Measurements from ENCODE around the gene TCTN2. TPM values are rescaled to one million over a fixed set of nuclear protein-coding genes. Genes with fewer than 3 reads are reported as not detected.

TCTN2 gene
- total and polyA plus RNA-seq, 12 donors: 1.9 to 6.3 (median 4.0) TPM

DNA sequence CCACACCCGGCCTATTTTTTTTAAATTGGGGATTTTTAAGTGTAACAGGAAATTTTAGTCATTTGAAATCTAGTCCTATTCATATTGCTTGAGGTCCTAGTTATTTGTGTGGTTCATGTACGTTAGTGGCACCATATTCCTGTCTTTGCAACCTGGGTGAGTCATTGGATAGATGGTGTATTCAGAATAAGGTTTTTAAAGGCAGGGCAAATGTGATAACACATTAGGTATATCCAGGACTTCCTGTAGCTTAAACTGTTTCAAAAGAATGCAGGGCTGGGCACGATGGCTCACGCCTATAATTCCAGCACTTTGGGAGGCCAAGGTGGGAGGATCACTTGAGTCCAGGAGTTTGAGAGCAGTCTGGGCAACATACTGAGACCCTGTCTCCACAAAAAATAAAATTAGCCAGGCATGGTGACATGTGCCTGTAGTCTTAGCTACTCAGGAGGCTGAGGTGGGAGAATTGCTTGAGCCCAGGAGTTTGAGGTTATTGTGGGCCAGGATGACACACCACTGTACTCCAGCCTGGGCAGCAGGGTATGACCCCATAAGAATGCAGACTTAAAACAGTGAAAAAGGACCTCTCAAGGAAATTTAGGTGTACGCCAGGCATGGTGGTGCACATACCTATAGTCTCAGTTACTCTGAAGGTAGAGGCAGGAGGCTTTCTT, 49.4 kb downstream of the TCTN2 start:
- peaks cover 0 to 11% (median 3%) of the 10 kb centered on the region in 9 donors for H3K4me1 ChIP-seq
- no peaks in the 10 kb centered on the region for H3K27me3 ChIP-seq
- ATAC-seq (no peak), DNase-seq (no peak)
- WGBS, 2 donors: 83 to 85% methylated on average over 5 of the region's 5 CpGs
- intact Hi-C loops (cut with DNase I): no loop called here
- peaks cover 0 to 73% (median 26%) of the 10 kb centered on the region in 9 donors for H3K36me3 ChIP-seq
- H3K9me3 ChIP-seq: no peaks in the 10 kb centered on the region
- H3K4me3 ChIP-seq: no peak overlapping the region
- H3K27ac ChIP-seq: no peak overlapping the region
- TF ChIP-seq CTCF (IDR thresholded peaks at IDR 0.05): no peak

DNA sequence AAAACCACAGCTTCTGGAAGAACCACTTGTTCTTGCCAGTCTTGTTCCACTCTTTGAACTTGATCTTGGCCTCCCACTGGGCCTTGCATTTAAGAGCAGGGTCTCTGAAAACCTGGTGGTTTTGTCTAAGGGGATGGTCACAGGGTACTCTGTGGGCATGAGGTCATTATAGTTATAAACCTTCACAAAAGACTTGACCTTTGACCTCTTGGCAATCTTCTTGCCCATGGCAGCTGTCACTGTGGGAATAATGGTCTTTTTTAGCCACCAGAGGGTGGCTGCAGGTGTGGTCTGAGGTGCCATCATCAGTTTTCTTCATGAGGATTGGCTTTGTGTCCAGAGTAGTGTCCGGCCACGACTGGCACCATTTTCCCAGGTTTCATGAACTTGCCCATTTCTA, 50.3 kb downstream of the TCTN2 start:
- DNase-seq: no peak
- Histone ChIP-seq H3K4me3 (no peak overlapping the region), H3K9me3 (no peaks in the 10 kb centered on the region), H3K27me3 (no peaks in the 10 kb centered on the region), H3K4me1 (peaks cover 0 to 11% (median 0%) of the 10 kb centered on the region in 9 donors), H3K27ac (no peak overlapping the region), H3K36me3 (peaks cover 0 to 83% (median 35%) of the 10 kb centered on the region in 9 donors)
- no peak for TF ChIP-seq CTCF (IDR thresholded peaks at IDR 0.05)
- intact Hi-C loops (cut with DNase I): no loop called here
- WGBS, 2 donors: 97 to 100% methylated on average over 2 of the region's 2 CpGs
- no peak for ATAC-seq

GRCh38 chr12:123723011-123723410, 52.1 kb downstream of the TCTN2 start:
- intact Hi-C loops (cut with DNase I): no loop called here
- no peak for TF ChIP-seq CTCF (IDR thresholded peaks at IDR 0.05)
- WGBS, 2 donors: 88% methylated on average over 8 of the region's 8 CpGs
- DNase-seq: no peak
- Histone ChIP-seq H3K9me3 (no peaks in the 10 kb centered on the region), H3K27ac (no peak overlapping the region), H3K36me3 (peaks cover 0 to 99% (median 45%) of the 10 kb centered on the region in 9 donors), H3K4me1 (peaks cover 0 to 11% (median 0%) of the 10 kb centered on the region in 9 donors), H3K4me3 (no peak overlapping the region), H3K27me3 (no peaks in the 10 kb centered on the region)
- ATAC-seq: no peak

- H3K27ac ChIP-seq: no peak overlapping the region
- DNase-seq: no peak
- H3K36me3 ChIP-seq: peaks cover 0 to 100% (median 53%) of the 10 kb centered on the region in 9 donors
- H3K9me3 ChIP-seq: no peaks in the 10 kb centered on the region
- H3K4me3 ChIP-seq: no peak overlapping the region
- no peak for ATAC-seq
- intact Hi-C loops (cut with DNase I): no loop called here
- H3K4me1 ChIP-seq: peaks cover 0 to 11% (median 0%) of the 10 kb centered on the region in 9 donors
- no peak for TF ChIP-seq CTCF (IDR thresholded peaks at IDR 0.05)
- no peaks in the 10 kb centered on the region for H3K27me3 ChIP-seq
- WGBS, 2 donors: 90 to 96% methylated on average over 5 of the region's 5 CpGs
These were observed 52.9 kb downstream of the TCTN2 start for GRCh38 chr12:123723765-123724164.
